WTC11 (cell line): ENCODE measurements around the gene KRT35. TPM values are rescaled to one million over a fixed set of nuclear protein-coding genes. Genes with fewer than 3 reads are reported as not detected.

Source experiments
- ATAC-seq: fragments of 200-7000 bp; cut with Tn5 transposase; 2 replicates; pipeline ENCODE4 v1.10.0; 2021; ENCODE audit warnings: mild to moderate bottlenecking, moderate library complexity
- CTCF ChIA-PET: fragments of 300-600 bp; sonication (Branson Sonifier 250); formaldehyde crosslinking; loops from one replicate; lab custom pipeline; 2021; ENCODE audit warnings: antibody characterized with exemption; lab: Charles Lee
- POLR2A ChIA-PET: fragments of 350-600 bp; sonication (Branson Sonifier 250); formaldehyde crosslinking; loops from one replicate; lab custom pipeline; 2021; ENCODE audit warnings: antibody characterized with exemption; lab: Charles Lee
- DNase-seq: peaks from one replicate; pipeline ENCODE4 v3.0.0; 2021; ENCODE audit warnings: low spot score
- H3K27ac Mint-ChIP-seq: 2 replicates; pipeline ENCODE4 v1.8.0; 2021; ENCODE audit warnings: mixed read lengths
- H3K27me3 Mint-ChIP-seq: 2 replicates; pipeline ENCODE4 v1.8.0; 2021; ENCODE audit warnings: low read depth, mild to moderate bottlenecking, moderate library complexity, mixed read lengths
- H3K36me3 Mint-ChIP-seq: 2 replicates; pipeline ENCODE4 v1.8.0; 2021; ENCODE audit warnings: mixed read lengths
- H3K4me1 Mint-ChIP-seq: 2 replicates; pipeline ENCODE4 v1.8.0; 2022; ENCODE audit warnings: mixed read lengths
- H3K4me3 Mint-ChIP-seq: 2 replicates; pipeline ENCODE4 v1.8.0; 2021; ENCODE audit warnings: mild to moderate bottlenecking, moderate library complexity, mixed read lengths
- H3K9me3 Mint-ChIP-seq: 2 replicates; pipeline ENCODE4 v1.8.0; 2021; ENCODE audit warnings: mixed read lengths
- ATF1 ChIP-seq: sonication (generic); formaldehyde crosslinking; IDR thresholded peaks from 2 replicates; pipeline ENCODE4 v1.8.1; 2023; ENCODE audit warnings: mild to moderate bottlenecking, moderate library complexity, missing genetic modification reagents
- ESRRA ChIP-seq: sonication (generic); formaldehyde crosslinking; IDR thresholded peaks from 2 replicates; pipeline ENCODE4 v1.8.1; 2022; ENCODE audit warnings: mild to moderate bottlenecking, missing genetic modification reagents, borderline replicate concordance
- FOXJ3 ChIP-seq: sonication (generic); formaldehyde crosslinking; IDR thresholded peaks from 2 replicates; pipeline ENCODE4 v1.9.0; 2021; ENCODE audit warnings: missing genetic modification reagents, mild to moderate bottlenecking, borderline replicate concordance
- GABPB1 ChIP-seq: sonication (generic); formaldehyde crosslinking; IDR thresholded peaks from 2 replicates; pipeline ENCODE4 v1.8.1; 2023; ENCODE audit warnings: mild to moderate bottlenecking, missing genetic modification reagents
- GRHL2 ChIP-seq: fragments of 250-450 bp; sonication (Bioruptor Pico); IDR thresholded peaks from 2 replicates; pipeline ENCODE4 v1.8.0; 2022; ENCODE audit warnings: mild to moderate bottlenecking, moderate library complexity; ENCODE audit not compliant: insufficient replicate concordance, severe bottlenecking
- JAZF1 ChIP-seq: fragments of 250-450 bp; sonication (Bioruptor Pico); IDR thresholded peaks from 2 replicates; pipeline ENCODE4 v1.9.0; 2021; ENCODE audit warnings: moderate library complexity, mild to moderate bottlenecking, inconsistent platforms
- KAT7 ChIP-seq: sonication (generic); formaldehyde crosslinking; IDR thresholded peaks from 2 replicates; pipeline ENCODE4 v1.8.1; 2023; ENCODE audit warnings: missing genetic modification reagents, mild to moderate bottlenecking, borderline replicate concordance
- NFYB ChIP-seq: sonication (generic); formaldehyde crosslinking; conservative IDR thresholded peaks from 2 replicates; pipeline ENCODE4 v1.8.0; 2022; ENCODE audit warnings: low read depth, missing genetic modification reagents
- OVOL2 ChIP-seq: fragments of 250-450 bp; sonication (Bioruptor Pico); IDR thresholded peaks from 2 replicates; pipeline ENCODE4 v1.9.0; 2021; ENCODE audit warnings: mild to moderate bottlenecking, borderline replicate concordance
- PRRX2 ChIP-seq: fragments of 250-450 bp; sonication (Bioruptor Pico); IDR thresholded peaks from 2 replicates; pipeline ENCODE4 v1.8.0; 2021; ENCODE audit warnings: mild to moderate bottlenecking
- RORB ChIP-seq: fragments of 250-450 bp; sonication (Bioruptor Pico); IDR thresholded peaks from 2 replicates; pipeline ENCODE4 v1.9.0; 2021; ENCODE audit warnings: mild to moderate bottlenecking
- SMAD4 ChIP-seq: sonication (generic); formaldehyde crosslinking; IDR thresholded peaks from 2 replicates; pipeline ENCODE4 v1.8.0; 2022; ENCODE audit warnings: mild to moderate bottlenecking, missing genetic modification reagents
- SP1 ChIP-seq: sonication (generic); formaldehyde crosslinking; conservative IDR thresholded peaks from 2 replicates; pipeline ENCODE4 v1.8.1; 2022; ENCODE audit warnings: missing genetic modification reagents
- ZNF232 ChIP-seq: sonication (generic); formaldehyde crosslinking; IDR thresholded peaks from 2 replicates; pipeline ENCODE4 v1.8.0; 2022; ENCODE audit warnings: mild to moderate bottlenecking, missing genetic modification reagents
- ZNF263 ChIP-seq: sonication (generic); formaldehyde crosslinking; IDR thresholded peaks from 2 replicates; pipeline ENCODE4 v1.8.1; 2022; ENCODE audit warnings: low read depth, mild to moderate bottlenecking, moderate library complexity, missing genetic modification reagents
- ZNF396 ChIP-seq: fragments of 250-450 bp; sonication (Bioruptor Pico); IDR thresholded peaks from 2 replicates; pipeline ENCODE4 v1.8.0; 2021; ENCODE audit warnings: mild to moderate bottlenecking, moderate library complexity, borderline replicate concordance
- total RNA-seq: library from RNA; stranded (reverse); gene quantifications from 3 replicates; pipeline ENCODE4 v1.2.3, GENCODE V29; 2021
- TF ChIP-seq, protein P1 (sequence below): sonication (generic); formaldehyde crosslinking; IDR thresholded peaks from 2 replicates; pipeline ENCODE4 v1.8.1; 2022; ENCODE audit warnings: low read depth, mild to moderate bottlenecking, moderate library complexity, missing genetic modification reagents, borderline replicate concordance
- TF ChIP-seq, protein P2 (sequence below): sonication (generic); formaldehyde crosslinking; IDR thresholded peaks from 2 replicates; pipeline ENCODE4 v1.8.1; 2023; ENCODE audit warnings: mild to moderate bottlenecking, missing genetic modification reagents, moderate library complexity
- TF ChIP-seq, protein P3 (sequence below): fragments of 250-450 bp; sonication (Bioruptor Pico); IDR thresholded peaks from 2 replicates; pipeline ENCODE4 v1.8.0; 2021; ENCODE audit warnings: mild to moderate bottlenecking
- TF ChIP-seq, protein P4 (sequence below): sonication (generic); formaldehyde crosslinking; IDR thresholded peaks from 2 replicates; pipeline ENCODE4 v1.8.1; 2023; ENCODE audit warnings: mild to moderate bottlenecking, missing genetic modification reagents
- TF ChIP-seq, protein P5 (sequence below): fragments of 200-600 bp; IDR thresholded peaks from 2 replicates; pipeline ENCODE4 v1.8.0; 2022; ENCODE audit warnings: antibody characterized with exemption
- TF ChIP-seq, protein P6 (sequence below): sonication (generic); formaldehyde crosslinking; IDR thresholded peaks from 2 replicates; pipeline ENCODE4 v1.8.1; 2022; ENCODE audit warnings: low read depth, missing genetic modification reagents, borderline replicate concordance

The KRT35 gene
- total RNA-seq, 1 experiment from 2014 or later = not detected

DNA sequence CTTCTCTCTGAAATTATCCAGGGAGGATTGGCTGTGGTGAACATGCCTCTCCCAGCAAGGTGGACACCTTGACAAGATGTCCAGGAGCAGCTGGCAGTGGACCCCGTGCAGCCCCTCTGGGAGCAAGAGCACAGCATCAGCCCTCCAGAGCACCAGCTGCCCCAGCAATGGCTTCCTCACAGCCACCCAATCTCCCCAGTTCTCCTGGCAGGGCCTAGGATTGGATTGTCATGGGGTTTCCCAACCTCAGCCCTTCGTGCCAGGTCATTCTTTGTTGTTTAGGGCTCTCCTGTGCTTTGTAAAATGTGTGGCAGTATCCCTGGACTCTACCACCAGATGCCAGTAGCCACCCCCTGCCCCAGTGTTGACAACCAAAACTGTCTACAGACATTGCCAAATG is 10.5 kb upstream of the KRT35 start:
- no peak for ATAC-seq
- POLR2A ChIA-PET = interaction anchor here (1.1 kb wide), 1 partner anchor 57 kb away, joined by 4 read pairs; no protein-coding TSS in a partner anchor
- Mint-ChIP-seq H3K27ac (no peak overlapping the region), H3K4me3 (no peak overlapping the region), H3K27me3 (peaks cover 4% of the 10 kb centered on the region), H3K9me3 (no peaks in the 10 kb centered on the region), H3K4me1 (no peaks in the 10 kb centered on the region)
- CTCF ChIA-PET = interaction anchor here (10.9 kb wide), 1 partner anchor 57 kb away, joined by 160 read pairs; no protein-coding TSS in a partner anchor
- DNase-seq = no peak
- TF ChIP-seq, protein P1, sequence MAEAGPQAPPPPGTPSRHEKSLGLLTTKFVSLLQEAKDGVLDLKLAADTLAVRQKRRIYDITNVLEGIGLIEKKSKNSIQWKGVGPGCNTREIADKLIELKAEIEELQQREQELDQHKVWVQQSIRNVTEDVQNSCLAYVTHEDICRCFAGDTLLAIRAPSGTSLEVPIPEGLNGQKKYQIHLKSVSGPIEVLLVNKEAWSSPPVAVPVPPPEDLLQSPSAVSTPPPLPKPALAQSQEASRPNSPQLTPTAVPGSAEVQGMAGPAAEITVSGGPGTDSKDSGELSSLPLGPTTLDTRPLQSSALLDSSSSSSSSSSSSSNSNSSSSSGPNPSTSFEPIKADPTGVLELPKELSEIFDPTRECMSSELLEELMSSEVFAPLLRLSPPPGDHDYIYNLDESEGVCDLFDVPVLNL (CRISPR knock-in tag) = no peak
- TF ChIP-seq, protein P2, sequence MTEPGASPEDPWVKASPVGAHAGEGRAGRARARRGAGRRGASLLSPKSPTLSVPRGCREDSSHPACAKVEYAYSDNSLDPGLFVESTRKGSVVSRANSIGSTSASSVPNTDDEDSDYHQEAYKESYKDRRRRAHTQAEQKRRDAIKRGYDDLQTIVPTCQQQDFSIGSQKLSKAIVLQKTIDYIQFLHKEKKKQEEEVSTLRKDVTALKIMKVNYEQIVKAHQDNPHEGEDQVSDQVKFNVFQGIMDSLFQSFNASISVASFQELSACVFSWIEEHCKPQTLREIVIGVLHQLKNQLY (CRISPR knock-in tag) = no peak
- TF ChIP-seq ZNF396 (CRISPR knock-in tag) = no peak
- TF ChIP-seq OVOL2 (CRISPR knock-in tag) = no peak
- no peak for TF ChIP-seq JAZF1 (CRISPR knock-in tag)
- TF ChIP-seq SMAD4 (CRISPR knock-in tag) = no peak
- no peak for TF ChIP-seq RORB (CRISPR knock-in tag)
- no peak for TF ChIP-seq GABPB1 (CRISPR knock-in tag)
- no peak for TF ChIP-seq ESRRA
- no peak for TF ChIP-seq PRRX2 (CRISPR knock-in tag)
- TF ChIP-seq, protein P3, sequence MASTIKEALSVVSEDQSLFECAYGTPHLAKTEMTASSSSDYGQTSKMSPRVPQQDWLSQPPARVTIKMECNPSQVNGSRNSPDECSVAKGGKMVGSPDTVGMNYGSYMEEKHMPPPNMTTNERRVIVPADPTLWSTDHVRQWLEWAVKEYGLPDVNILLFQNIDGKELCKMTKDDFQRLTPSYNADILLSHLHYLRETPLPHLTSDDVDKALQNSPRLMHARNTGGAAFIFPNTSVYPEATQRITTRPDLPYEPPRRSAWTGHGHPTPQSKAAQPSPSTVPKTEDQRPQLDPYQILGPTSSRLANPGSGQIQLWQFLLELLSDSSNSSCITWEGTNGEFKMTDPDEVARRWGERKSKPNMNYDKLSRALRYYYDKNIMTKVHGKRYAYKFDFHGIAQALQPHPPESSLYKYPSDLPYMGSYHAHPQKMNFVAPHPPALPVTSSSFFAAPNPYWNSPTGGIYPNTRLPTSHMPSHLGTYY (CRISPR knock-in tag) = no peak
- TF ChIP-seq, all 79 proteins: peak for 0
- no peaks in the 10 kb centered on the region for H3K36me3 Mint-ChIP-seq

DNA sequence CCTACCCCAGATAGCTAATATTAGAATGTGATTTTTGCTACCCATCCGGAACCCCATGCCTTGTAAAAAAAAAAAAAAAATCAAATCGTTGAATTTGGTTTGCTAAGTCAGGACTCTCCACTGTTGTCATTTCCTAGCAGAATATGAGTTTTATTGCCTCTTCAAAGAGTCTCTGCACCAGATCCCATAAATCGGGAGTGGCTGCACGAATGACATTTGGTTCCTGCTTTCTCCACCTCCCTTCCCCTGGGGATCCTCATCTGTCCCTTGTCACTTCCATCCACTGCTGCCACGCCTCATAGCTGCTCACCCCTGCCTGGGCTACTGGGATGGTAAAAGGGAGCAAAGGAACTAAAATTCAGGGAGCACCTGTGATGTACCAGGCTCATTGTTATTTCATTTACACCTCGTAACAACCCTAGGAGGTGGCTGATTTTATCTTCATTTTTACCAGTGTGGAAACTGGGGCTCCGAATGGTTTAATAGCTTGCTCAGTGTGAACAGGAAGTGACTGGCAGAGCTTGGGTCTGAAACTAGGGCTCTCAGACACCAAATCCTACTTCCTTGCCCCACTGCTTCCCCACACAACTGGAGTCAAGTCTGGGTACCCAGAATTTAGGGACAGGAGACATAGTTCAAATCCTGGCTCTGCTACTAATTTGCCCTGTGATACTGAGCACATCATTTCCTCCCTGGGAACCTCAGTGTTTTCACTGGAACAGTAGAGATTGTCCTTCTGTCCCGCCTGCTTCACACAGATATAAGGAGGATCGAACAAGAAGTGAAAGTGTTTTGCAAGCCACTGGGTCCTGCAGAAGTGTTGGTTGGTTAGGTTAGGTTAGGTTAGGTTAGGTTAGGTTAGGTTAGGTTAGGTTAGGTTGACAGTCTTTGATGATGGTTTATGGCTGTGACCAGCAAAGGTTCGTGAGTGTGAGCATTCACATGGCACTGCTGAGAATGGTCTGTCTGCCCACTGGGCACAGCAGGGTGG is 9.3 kb upstream of the KRT35 start:
- POLR2A ChIA-PET = no interaction called here

More for the DNA sequence above, 9.3 kb upstream of the KRT35 start:
- Mint-ChIP-seq H3K9me3 (no peaks in the 10 kb centered on the region), H3K36me3 (no peaks in the 10 kb centered on the region), H3K27ac (no peak overlapping the region), H3K4me1 (no peaks in the 10 kb centered on the region), H3K27me3 (peaks cover 13% of the 10 kb centered on the region), H3K4me3 (no peak overlapping the region)
- DNase-seq (no peak), ATAC-seq (no peak)
- CTCF ChIA-PET = interaction anchor here (0.6 to 10.9 kb wide), 5 partner anchors 58 to 173 kb away, joined by 4 to 160 read pairs (median 9); no protein-coding TSS in a partner anchor
- TF ChIP-seq ZNF263 (no peak), NFYB (CRISPR knock-in tag) (no peak), ATF1 (CRISPR knock-in tag) (no peak), FOXJ3 (no peak), ZNF232 (CRISPR knock-in tag) (no peak), SP1 (CRISPR knock-in tag) (no peak), KAT7 (CRISPR knock-in tag) (no peak), SMAD4 (CRISPR knock-in tag) (no peak), GRHL2 (CRISPR knock-in tag) (no peak)
- TF ChIP-seq, protein P4, sequence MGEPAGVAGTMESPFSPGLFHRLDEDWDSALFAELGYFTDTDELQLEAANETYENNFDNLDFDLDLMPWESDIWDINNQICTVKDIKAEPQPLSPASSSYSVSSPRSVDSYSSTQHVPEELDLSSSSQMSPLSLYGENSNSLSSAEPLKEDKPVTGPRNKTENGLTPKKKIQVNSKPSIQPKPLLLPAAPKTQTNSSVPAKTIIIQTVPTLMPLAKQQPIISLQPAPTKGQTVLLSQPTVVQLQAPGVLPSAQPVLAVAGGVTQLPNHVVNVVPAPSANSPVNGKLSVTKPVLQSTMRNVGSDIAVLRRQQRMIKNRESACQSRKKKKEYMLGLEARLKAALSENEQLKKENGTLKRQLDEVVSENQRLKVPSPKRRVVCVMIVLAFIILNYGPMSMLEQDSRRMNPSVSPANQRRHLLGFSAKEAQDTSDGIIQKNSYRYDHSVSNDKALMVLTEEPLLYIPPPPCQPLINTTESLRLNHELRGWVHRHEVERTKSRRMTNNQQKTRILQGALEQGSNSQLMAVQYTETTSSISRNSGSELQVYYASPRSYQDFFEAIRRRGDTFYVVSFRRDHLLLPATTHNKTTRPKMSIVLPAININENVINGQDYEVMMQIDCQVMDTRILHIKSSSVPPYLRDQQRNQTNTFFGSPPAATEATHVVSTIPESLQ = no peak
- TF ChIP-seq, protein P5, sequence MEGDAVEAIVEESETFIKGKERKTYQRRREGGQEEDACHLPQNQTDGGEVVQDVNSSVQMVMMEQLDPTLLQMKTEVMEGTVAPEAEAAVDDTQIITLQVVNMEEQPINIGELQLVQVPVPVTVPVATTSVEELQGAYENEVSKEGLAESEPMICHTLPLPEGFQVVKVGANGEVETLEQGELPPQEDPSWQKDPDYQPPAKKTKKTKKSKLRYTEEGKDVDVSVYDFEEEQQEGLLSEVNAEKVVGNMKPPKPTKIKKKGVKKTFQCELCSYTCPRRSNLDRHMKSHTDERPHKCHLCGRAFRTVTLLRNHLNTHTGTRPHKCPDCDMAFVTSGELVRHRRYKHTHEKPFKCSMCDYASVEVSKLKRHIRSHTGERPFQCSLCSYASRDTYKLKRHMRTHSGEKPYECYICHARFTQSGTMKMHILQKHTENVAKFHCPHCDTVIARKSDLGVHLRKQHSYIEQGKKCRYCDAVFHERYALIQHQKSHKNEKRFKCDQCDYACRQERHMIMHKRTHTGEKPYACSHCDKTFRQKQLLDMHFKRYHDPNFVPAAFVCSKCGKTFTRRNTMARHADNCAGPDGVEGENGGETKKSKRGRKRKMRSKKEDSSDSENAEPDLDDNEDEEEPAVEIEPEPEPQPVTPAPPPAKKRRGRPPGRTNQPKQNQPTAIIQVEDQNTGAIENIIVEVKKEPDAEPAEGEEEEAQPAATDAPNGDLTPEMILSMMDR = no peak
- TF ChIP-seq, protein P6, sequence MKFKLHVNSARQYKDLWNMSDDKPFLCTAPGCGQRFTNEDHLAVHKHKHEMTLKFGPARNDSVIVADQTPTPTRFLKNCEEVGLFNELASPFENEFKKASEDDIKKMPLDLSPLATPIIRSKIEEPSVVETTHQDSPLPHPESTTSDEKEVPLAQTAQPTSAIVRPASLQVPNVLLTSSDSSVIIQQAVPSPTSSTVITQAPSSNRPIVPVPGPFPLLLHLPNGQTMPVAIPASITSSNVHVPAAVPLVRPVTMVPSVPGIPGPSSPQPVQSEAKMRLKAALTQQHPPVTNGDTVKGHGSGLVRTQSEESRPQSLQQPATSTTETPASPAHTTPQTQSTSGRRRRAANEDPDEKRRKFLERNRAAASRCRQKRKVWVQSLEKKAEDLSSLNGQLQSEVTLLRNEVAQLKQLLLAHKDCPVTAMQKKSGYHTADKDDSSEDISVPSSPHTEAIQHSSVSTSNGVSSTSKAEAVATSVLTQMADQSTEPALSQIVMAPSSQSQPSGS (CRISPR knock-in tag) = no peak
